Kidney (tissue), 14 donors: ENCODE results near the gene FLRT3. TPM values are rescaled to one million over a fixed set of nuclear protein-coding genes. Genes with fewer than 3 reads are reported as not detected.

Experiments
- DNase-seq, 5 donors: peaks; one replicate each; pipeline ENCODE4 v3.0.0-alpha.2; 2013 to 2020
- FAIRE-seq: peaks from 2 replicates; lab custom pipeline; 2012; peaks lifted over from hg19 to GRCh38; lab: Jason Lieb, UNC
- H3K27ac ChIP-seq, 2 donors: one replicate each; pipeline ENCODE4 v1.7.0; 2013; ENCODE audit warnings: low read depth in 2 of 2, low read length in 2 of 2, inconsistent platforms in 1 of 2
- H3K27me3 ChIP-seq: one replicate; pipeline ENCODE4 v1.7.1; 2013; ENCODE audit warnings: low read length, inconsistent platforms; ENCODE audit not compliant: control insufficient read depth, insufficient read depth
- H3K36me3 ChIP-seq, 3 donors: one replicate each; pipeline versions ENCODE4 v1.7.0 to v1.7.1; 2013; ENCODE audit warnings: low read length in 3 of 3, control low read depth in 1 of 3, inconsistent platforms in 1 of 3; ENCODE audit not compliant: insufficient read depth in 3 of 3, control insufficient read depth in 2 of 3
- H3K4me1 ChIP-seq, 3 donors: one replicate each; pipeline versions ENCODE4 v1.7.0 to v1.7.1; 2013; ENCODE audit warnings: low read length in 3 of 3, inconsistent platforms in 1 of 3, low read depth in 1 of 3; ENCODE audit not compliant: control insufficient read depth in 2 of 3, insufficient read depth in 2 of 3
- H3K4me3 ChIP-seq, 3 donors: one replicate each; pipeline versions ENCODE4 v1.7.0 to v1.8.1; 2013; ENCODE audit warnings: low read length in 3 of 3, control low read depth in 1 of 3, inconsistent platforms in 1 of 3
- H3K9ac ChIP-seq, 3 donors: one replicate each; pipeline versions ENCODE4 v1.7.0 to v1.7.1; 2013; ENCODE audit warnings: low read length in 3 of 3, control low read depth in 1 of 3, inconsistent platforms in 1 of 3
- H3K9me3 ChIP-seq, 3 donors: one replicate each; pipeline versions ENCODE4 v1.7.0 to v1.7.1; 2013; ENCODE audit warnings: low read length in 3 of 3, control low read depth in 1 of 3, inconsistent platforms in 1 of 3; ENCODE audit not compliant: control insufficient read depth in 2 of 3, insufficient read depth in 1 of 3
- CTCF ChIP-seq: IDR thresholded peaks from 3 replicates; pipeline ENCODE4 v1.5.1; 2012; ENCODE audit warnings: mild to moderate bottlenecking, moderate library complexity, borderline replicate concordance; ENCODE audit not compliant: insufficient read depth; ENCODE audit errors: extremely low read depth
- intact Hi-C: fragments of 100-400 bp; cut with DNase I; formaldehyde crosslinking; loops from one replicate; pipeline ENCODE4 v1.11.1; 2022
- polyA plus RNA-seq: library from polyadenylated mRNA; stranded (reverse); fragments of 350-450 nt; fragmentation: Illumina TruSeq; extraction: RNeasy Lipid Tissue Mini Kit (QIAGEN cat#74804); gene quantifications from one replicate; pipeline ENCODE4 v1.2.3, GENCODE V29; 2014; ENCODE audit warnings: low read depth, low replicate concordance; ENCODE audit not compliant: insufficient read depth
- total RNA-seq: library from RNA; stranded (reverse); fragmentation: NEBNext Ultra II Directional; extraction: Animal tissue kit (Norgen Biotek cat#: 25700); gene quantifications from one replicate; pipeline ENCODE4 v1.2.1, GENCODE V29; 2021
- donor health status: control.
- donor health status: control.
- donor health status: control.
- donor health status: control.
- donor health status: control.
- donor health status: DM: yes; HTN: yes; CAD: no.
- donor health status: Normal renal cell carcinoma (clear cell type).

The FLRT3 gene
- total and polyA plus RNA-seq, 2 donors from 2014 or later: 14.2 to 70.3 TPM

DNA sequence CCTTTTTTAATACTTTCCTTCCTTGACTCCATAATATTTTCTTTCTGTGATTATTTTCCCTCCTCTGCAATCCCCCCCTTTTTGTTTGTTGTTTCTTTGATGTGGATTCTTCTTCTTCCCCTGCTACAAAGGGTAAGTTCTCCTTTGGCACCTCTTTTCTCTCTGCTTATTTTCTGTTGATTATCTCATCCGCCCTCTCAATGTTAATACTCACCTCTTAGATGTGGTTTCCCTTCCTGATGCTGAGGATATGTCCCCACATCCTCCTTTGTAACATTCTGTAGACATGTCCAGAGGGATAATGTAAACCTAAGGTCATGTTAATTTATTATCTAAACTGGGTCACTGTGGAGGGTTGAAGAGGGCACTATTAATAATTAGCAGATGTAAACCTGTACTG, 17.7 kb downstream of the FLRT3 start:
- H3K27me3 ChIP-seq: no peaks in the 10 kb centered on the region
- H3K9ac ChIP-seq: no peak overlapping the region
- FAIRE-seq: no peak
- no peak for TF ChIP-seq CTCF
- no peaks in the 10 kb centered on the region for H3K9me3 ChIP-seq
- H3K4me3 ChIP-seq: no peak overlapping the region
- no peak overlapping the region for H3K27ac ChIP-seq
- no peaks in the 10 kb centered on the region for H3K4me1 ChIP-seq
- DNase-seq: no peak
- no peaks in the 10 kb centered on the region for H3K36me3 ChIP-seq
- intact Hi-C loops: no loop called here

- no peak overlapping the region for H3K27ac ChIP-seq
- TF ChIP-seq CTCF: no peak
- no peaks in the 10 kb centered on the region for H3K36me3 ChIP-seq
- intact Hi-C loops: no loop called here
- FAIRE-seq (no peak), DNase-seq (no peak)
- no peak overlapping the region for H3K4me3 ChIP-seq
- no peak overlapping the region for H3K9ac ChIP-seq
- H3K27me3 ChIP-seq: no peaks in the 10 kb centered on the region
- no peaks in the 10 kb centered on the region for H3K9me3 ChIP-seq
- H3K4me1 ChIP-seq: no peaks in the 10 kb centered on the region
These were observed 23.9 kb downstream of the FLRT3 start for GRCh38 chr20:14313341-14314020.

DNA sequence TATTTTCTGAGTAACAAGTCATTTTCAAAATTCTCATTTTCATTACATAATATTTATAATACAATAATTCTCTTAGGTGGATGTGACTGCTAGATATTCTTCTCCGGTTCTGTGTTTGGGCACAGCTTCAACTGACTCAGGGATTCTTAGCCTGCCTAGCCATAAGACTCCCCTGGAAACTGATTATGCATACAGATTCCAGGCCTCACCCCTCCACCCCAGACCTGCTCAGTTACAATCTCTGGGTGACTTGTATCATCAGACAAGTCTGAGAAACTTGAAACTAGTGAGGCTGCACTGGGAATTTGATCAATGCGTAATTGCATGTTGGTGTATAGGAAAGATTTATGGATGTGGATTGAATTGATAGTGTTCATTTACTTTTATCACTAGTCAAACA, 25.4 kb downstream of the FLRT3 start:
- H3K36me3 ChIP-seq: no peaks in the 10 kb centered on the region
- no peaks in the 10 kb centered on the region for H3K27me3 ChIP-seq
- no peak overlapping the region for H3K9ac ChIP-seq
- intact Hi-C loops: no loop called here
- no peaks in the 10 kb centered on the region for H3K4me1 ChIP-seq
- DNase-seq (no peak), FAIRE-seq (no peak)
- H3K27ac ChIP-seq: no peak overlapping the region
- no peak overlapping the region for H3K4me3 ChIP-seq
- no peak for TF ChIP-seq CTCF
- H3K9me3 ChIP-seq: no peaks in the 10 kb centered on the region
